H1 (cell line): ENCODE measurements around the gene MRPS31. TPM values are rescaled to one million over a fixed set of nuclear protein-coding genes. Genes with fewer than 3 reads are reported as not detected.

ENCODE experiments used
- CTCF ChIA-PET: fragments of 300-600 bp; sonication (Branson Sonifier 250); formaldehyde crosslinking; loops from one replicate; lab custom pipeline; 2021; ENCODE audit not compliant: partially characterized antibody; lab: Charles Lee
- POLR2A ChIA-PET: fragments of 300-600 bp; sonication (Branson Sonifier 250); formaldehyde crosslinking; loops from one replicate; lab custom pipeline; 2021; ENCODE audit warnings: inconsistent platforms; ENCODE audit not compliant: partially characterized antibody; lab: Charles Lee
- DNase-seq, 2 experiments: peaks; one replicate each; pipeline versions ENCODE4 v3.0.0 to v3.0.0-alpha.2; 2010 to 2022; ENCODE audit warnings: low spot score in 2 of 2, low read depth in 1 of 2, mixed read lengths in 1 of 2
- FAIRE-seq: peaks from 2 replicates; lab custom pipeline; 2011; peaks lifted over from hg19 to GRCh38; lab: Jason Lieb, UNC
- H2AFZ ChIP-seq: 2 replicates; pipeline ENCODE4 v1.8.1; 2012; ENCODE audit warnings: low read length, inconsistent platforms
- H2AK5ac ChIP-seq: 2 replicates; pipeline ENCODE4 v1.6.1; 2013; ENCODE audit warnings: low read depth, low read length
- H2BK120ac ChIP-seq: replicated peaks from 2 replicates; pipeline ENCODE3; 2013; ENCODE audit warnings: low read depth, low read length, inconsistent platforms
- H2BK12ac ChIP-seq: 2 replicates; pipeline ENCODE4 v1.6.1; 2013; ENCODE audit warnings: low read depth, low read length
- H2BK15ac ChIP-seq: 2 replicates; pipeline ENCODE4 v1.6.1; 2013; ENCODE audit warnings: low read length
- H2BK20ac ChIP-seq: 2 replicates; pipeline ENCODE4 v1.6.1; 2013; ENCODE audit warnings: low read length
- H2BK5ac ChIP-seq: 2 replicates; pipeline ENCODE4 v1.6.1; 2013; ENCODE audit warnings: low read depth, low read length
- H3K14ac ChIP-seq: 2 replicates; pipeline ENCODE4 v1.6.1; 2013; ENCODE audit warnings: inconsistent platforms; ENCODE audit not compliant: insufficient read length
- H3K18ac ChIP-seq: 2 replicates; pipeline ENCODE4 v1.6.1; 2013; ENCODE audit warnings: low read length; ENCODE audit errors: extremely low read depth
- H3K23ac ChIP-seq: 2 replicates; pipeline ENCODE4 v1.6.1; 2013; ENCODE audit warnings: inconsistent platforms; ENCODE audit not compliant: insufficient read length
- H3K23me2 ChIP-seq: 2 replicates; pipeline ENCODE4 v1.6.1; 2013; ENCODE audit warnings: low read depth, low read length
- H3K27ac ChIP-seq: 2 replicates; pipeline ENCODE4 v1.6.1; 2011; ENCODE audit warnings: low read depth, low read length, inconsistent platforms
- H3K27me3 ChIP-seq, 4 experiments: replicated peaks in 1 of 4; 1 replicate in 1 of 4; 2 replicates in 3 of 4; pipeline versions ENCODE4 v1.6.1 to v1.8.1; 2011 to 2013; ENCODE audit warnings: low read length in 3 of 4, mild to moderate bottlenecking in 3 of 4, inconsistent platforms in 2 of 4, mixed read lengths in 2 of 4, moderate library complexity in 1 of 4; ENCODE audit not compliant: control insufficient read depth in 3 of 4, insufficient read depth in 3 of 4; ENCODE audit errors: extremely low read depth in 1 of 4
- H3K36me3 ChIP-seq, 4 experiments: 2 replicates each; pipeline versions ENCODE4 v1.6.1 to v1.8.1; 2011 to 2013; ENCODE audit warnings: mild to moderate bottlenecking in 4 of 4, low read length in 3 of 4, moderate library complexity in 2 of 4, control low read depth in 1 of 4, inconsistent platforms in 1 of 4; ENCODE audit not compliant: insufficient read depth in 4 of 4, control insufficient read depth in 2 of 4
- H3K4ac ChIP-seq: replicated peaks from 2 replicates; pipeline ENCODE3; 2013; ENCODE audit warnings: low read length, low read depth, mixed read lengths, inconsistent platforms; ENCODE audit not compliant: insufficient read length
- H3K4me1 ChIP-seq, 4 experiments: replicated peaks in 1 of 4; 1 replicate in 1 of 4; 2 replicates in 3 of 4; pipeline versions ENCODE4 v1.6.1 to v1.8.1; 2011 to 2013; ENCODE audit warnings: low read length in 3 of 4, inconsistent platforms in 2 of 4, mixed read lengths in 1 of 4; ENCODE audit not compliant: insufficient read depth in 4 of 4, control insufficient read depth in 3 of 4
- H3K4me2 ChIP-seq, 2 experiments: 2 replicates each; pipeline versions ENCODE4 v1.6.1 to v1.8.1; 2011 to 2013; ENCODE audit warnings: low read depth in 2 of 2, low read length in 2 of 2, control low read depth in 1 of 2, inconsistent platforms in 1 of 2, mild to moderate bottlenecking in 1 of 2; ENCODE audit not compliant: insufficient read depth in 1 of 2
- H3K4me3 ChIP-seq, 4 experiments: fragments of 200-600, 300-600 bp in 1 of 4; sonication (generic), shearing (Covaris generic), sonication (Bioruptor Twin) in 1 of 4; 2 replicates each; pipeline versions ENCODE4 v1.5.1 to v1.8.1; 2011 to 2016; ENCODE audit warnings: low read length in 4 of 4, low read depth in 3 of 4, control low read depth in 2 of 4, inconsistent platforms in 2 of 4, mild to moderate bottlenecking in 2 of 4, mixed read lengths in 1 of 4, moderate library complexity in 1 of 4; ENCODE audit not compliant: insufficient read depth in 2 of 4; ENCODE audit errors: extremely low read depth in 1 of 4
- H3K56ac ChIP-seq: replicated peaks from 2 replicates; pipeline ENCODE3; 2013; ENCODE audit warnings: low read depth, mild to moderate bottlenecking, mixed read lengths, low read length, inconsistent platforms; ENCODE audit not compliant: insufficient read length
- H3K79me1 ChIP-seq: 2 replicates; pipeline ENCODE4 v1.6.1; 2013; ENCODE audit warnings: low read depth, low read length, control low read depth
- H3K79me2 ChIP-seq, 2 experiments: 2 replicates each; pipeline versions ENCODE4 v1.6.1 to v1.8.1; 2012 to 2013; ENCODE audit warnings: low read length in 2 of 2, mild to moderate bottlenecking in 2 of 2, inconsistent platforms in 1 of 2; ENCODE audit not compliant: insufficient read depth in 2 of 2, control insufficient read depth in 1 of 2
- H3K9ac ChIP-seq, 4 experiments: replicated peaks in 1 of 4; 1 replicate in 1 of 4; 2 replicates in 3 of 4; pipeline versions ENCODE4 v1.6.1 to v1.8.1; 2011 to 2013; ENCODE audit warnings: low read depth in 3 of 4, low read length in 3 of 4, control low read depth in 2 of 4, mild to moderate bottlenecking in 2 of 4, moderate library complexity in 2 of 4, inconsistent platforms in 1 of 4; ENCODE audit errors: extremely low read depth in 1 of 4
- H3K9me3 ChIP-seq, 2 experiments: 2 replicates each; pipeline versions ENCODE4 v1.6.1 to v1.8.1; 2012 to 2013; ENCODE audit warnings: mild to moderate bottlenecking in 2 of 2, moderate library complexity in 2 of 2, control low read depth in 1 of 2, inconsistent platforms in 1 of 2, low read depth in 1 of 2, low read length in 1 of 2, mixed read lengths in 1 of 2; ENCODE audit not compliant: insufficient read depth in 2 of 2
- H4K20me1 ChIP-seq, 2 experiments: replicated peaks in 1 of 2; 2 replicates each; pipeline versions ENCODE3 to v1.8.1; 2011 to 2013; ENCODE audit warnings: inconsistent platforms in 2 of 2, low read length in 2 of 2, mild to moderate bottlenecking in 1 of 2; ENCODE audit not compliant: insufficient read depth in 2 of 2, control insufficient read depth in 1 of 2
- H4K5ac ChIP-seq: 2 replicates; pipeline ENCODE4 v1.6.1; 2013; ENCODE audit warnings: low read length, low read depth, mixed read lengths, inconsistent platforms; ENCODE audit not compliant: insufficient read length
- H4K8ac ChIP-seq: 2 replicates; pipeline ENCODE4 v1.8.0; 2013; ENCODE audit warnings: mild to moderate bottlenecking, moderate library complexity, low read length, inconsistent platforms; ENCODE audit not compliant: insufficient read depth; ENCODE audit errors: extremely low read depth
- H4K91ac ChIP-seq: replicated peaks from 2 replicates; pipeline ENCODE3; 2013; ENCODE audit warnings: low read length, mixed read lengths, inconsistent platforms; ENCODE audit not compliant: insufficient read length
- CBX5 ChIP-seq: fragments of 300-800, 300-1000 bp; sonication (generic); IDR thresholded peaks from 2 replicates; pipeline ENCODE4 v1.7.1; 2016; ENCODE audit warnings: antibody characterized with exemption, low read length, low read depth
- CTCF ChIP-seq, 3 experiments: IDR thresholded peaks; 1 replicate in 2 of 3; 2 replicates in 1 of 3; pipeline versions ENCODE4 v1.5.1 to v1.6.1; 2011; ENCODE audit warnings: low read length in 3 of 3, mild to moderate bottlenecking in 3 of 3, inconsistent platforms in 2 of 3, low read depth in 1 of 3, moderate library complexity in 1 of 3; ENCODE audit not compliant: insufficient read depth in 1 of 3; ENCODE audit errors: control extremely low read depth in 1 of 3
- NRF1 ChIP-seq: IDR thresholded peaks from 2 replicates; pipeline ENCODE4 v1.6.1; 2011; ENCODE audit warnings: mild to moderate bottlenecking, low read depth, low read length, improper control_type of control experiment
- SP4 ChIP-seq: IDR thresholded peaks from 2 replicates; pipeline ENCODE4 v1.6.1; 2012; ENCODE audit warnings: low read length, inconsistent platforms
- TAF1 ChIP-seq: IDR thresholded peaks from 2 replicates; pipeline ENCODE4 v1.6.1; 2011; ENCODE audit warnings: mild to moderate bottlenecking, low read depth, low read length
- USF2 ChIP-seq: IDR thresholded peaks from 2 replicates; pipeline ENCODE4 v1.6.1; 2011; ENCODE audit warnings: low read length, improper control_type of control experiment
- WGBS, 2 experiments: shearing (Covaris generic) in 1 of 2; methylation state at CpG; one replicate each; pipeline versions ENCODE4 v1.1.6 to v1.1.7; 2013 to 2015; ENCODE audit warnings: low lambda C conversion rate in 2 of 2, mixed read lengths in 2 of 2, inconsistent platforms in 1 of 2, low coverage in 1 of 2, missing lambda C conversion rate in 1 of 2; ENCODE audit not compliant: insufficient replicate concordance in 2 of 2, insufficient coverage in 1 of 2, insufficient read length in 1 of 2; ENCODE audit errors: extremely low coverage in 1 of 2, missing lambda C conversion rate in 1 of 2; 5-methylcytosine and 5-hydroxymethylcytosine counted together
- polyA plus RNA-seq, 7 experiments: library from polyadenylated mRNA; depleted of rRNA in 3 of 7; stranded (reverse) in 5 of 7; unstranded in 2 of 7; fragments of >200 nt in 5 of 7; fragments of 200-250 nt in 2 of 7; gene quantifications; 1 replicate in 5 of 7; 2 replicates in 1 of 7; 4 replicates in 1 of 7; pipeline versions ENCODE4 v1.2.1 to v1.2.3, GENCODE V29; 2011 to 2013; ENCODE audit warnings: missing spikeins in 2 of 7, mixed read lengths in 2 of 7
- total RNA-seq: library from RNA; stranded (reverse); fragmentation: NEBNext Ultra II Directional; extraction: Animal tissue kit (Norgen Biotek cat#: 25700); gene quantifications from 2 replicates; pipeline ENCODE4 v1.2.1, GENCODE V29; 2021

The MRPS31 gene
- total and polyA plus RNA-seq, 2 of the 8 experiments (the other 6 are each of a cell fraction or from before 2014, with no cell fraction given): 13.6 to 33.3 TPM

GRCh38 chr13:40762849-40763248, 8.1 kb downstream of the MRPS31 start:
- no peak overlapping the region for H2BK120ac ChIP-seq
- no peak overlapping the region for H3K4ac ChIP-seq
- H2BK20ac ChIP-seq: no peak overlapping the region
- no peak overlapping the region for H3K4me2 ChIP-seq
- no peak overlapping the region for H3K14ac ChIP-seq
- H3K27ac ChIP-seq: no peak overlapping the region
- no peak overlapping the region for H2BK15ac ChIP-seq
- peaks cover 0 to 2% of the 10 kb centered on the region in 2 experiments for H4K20me1 ChIP-seq
- DNase-seq: no peak
- no peak overlapping the region for H3K9ac ChIP-seq
- H2AK5ac ChIP-seq: no peak overlapping the region
- 89% methylated on average over 1 of the region's 1 CpG; no CpG with 5 or more reads in 1 of the 2 experiments for WGBS, 2 experiments
- H3K23me2 ChIP-seq: no peaks in the 10 kb centered on the region; the same call in 1 of the 2 replicates
- no peaks in the 10 kb centered on the region for H3K9me3 ChIP-seq
- H3K79me2 ChIP-seq: peaks cover 0 to 2% of the 10 kb centered on the region in 2 experiments; a peak in 1 of 4 replicates
- no peak overlapping the region for H3K56ac ChIP-seq
- H3K23ac ChIP-seq: no peak overlapping the region
- H3K4me1 ChIP-seq: no peaks in the 10 kb centered on the region
- H3K4me3 ChIP-seq: no peak overlapping the region
- TF ChIP-seq NRF1: no peak
- no peak for TF ChIP-seq SP4
- TF ChIP-seq TAF1: no peak
- TF ChIP-seq USF2: no peak
- no peak for TF ChIP-seq CBX5
- TF ChIP-seq CTCF (IDR thresholded peaks at IDR 0.05; ENCODE audit: control extremely low read depth in 1 of 3, insufficient read depth in 1 of 3, low read depth in 1 of 3, low read length in 3 of 3): no peak
- FAIRE-seq: no peak
- ChIA-PET POLR2A (no interaction called here), CTCF (interaction anchor here (1.2 kb wide), 2 partner anchors 14 to 35 kb away, joined by 3 to 4 read pairs; no protein-coding TSS in a partner anchor)
- H3K36me3 ChIP-seq: peaks cover 0 to 18% (median 1%) of the 10 kb centered on the region in 4 experiments; a peak in 4 of 8 replicates
- H4K5ac ChIP-seq: no peak overlapping the region
- H2BK12ac ChIP-seq: no peak overlapping the region
- no peak overlapping the region for H4K91ac ChIP-seq
- no peak overlapping the region for H3K18ac ChIP-seq
- H2BK5ac ChIP-seq: no peak overlapping the region
- H4K8ac ChIP-seq: no peak overlapping the region; the same call in 1 of the 2 replicates
- H2AFZ ChIP-seq: no peak overlapping the region
- H3K79me1 ChIP-seq: peaks cover 2% of the 10 kb centered on the region; the same call in 1 of the 2 replicates
- no peaks in the 10 kb centered on the region for H3K27me3 ChIP-seq
